Measurements from ENCODE around the gene FARP2. TPM values are rescaled to one million over a fixed set of nuclear protein-coding genes. Genes with fewer than 3 reads are reported as not detected.

The FARP2 gene
- total RNA-seq, 1 experiment from 2014 or later: 89.1 TPM

DNA sequence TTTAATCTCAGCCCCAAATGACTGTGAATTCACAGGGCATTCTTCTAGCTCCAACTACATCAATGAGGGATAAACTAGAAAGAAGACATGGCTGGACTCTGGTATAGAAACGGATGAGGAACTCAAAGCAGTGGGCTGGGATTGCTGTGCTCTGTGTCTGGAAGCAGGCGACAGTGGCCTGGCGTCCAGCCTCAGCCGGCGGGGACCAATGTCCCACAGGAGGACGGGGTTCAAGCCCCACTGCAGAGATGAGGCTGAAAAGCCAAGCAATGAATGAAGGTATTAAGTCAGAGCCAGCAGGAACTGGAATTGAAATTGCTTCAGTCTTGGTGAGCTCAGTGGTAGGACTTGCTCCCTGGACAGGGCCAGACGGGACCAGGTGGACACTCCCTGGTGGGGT lies 178.2 kb downstream of the FARP2 start:
- DNase-seq: no peak
- intact Hi-C loops (cut with micrococcal nuclease; ENCODE audit: unreplicated experiment): no loop called here
- POLR2A ChIA-PET (ENCODE audit: unreplicated experiment): no interaction called here
- H3K4me2 ChIP-seq: no peak overlapping the region
- H3K9me2 ChIP-seq (ENCODE audit: insufficient read depth): no peaks in the 10 kb centered on the region
- TF ChIP-seq, protein P1, sequence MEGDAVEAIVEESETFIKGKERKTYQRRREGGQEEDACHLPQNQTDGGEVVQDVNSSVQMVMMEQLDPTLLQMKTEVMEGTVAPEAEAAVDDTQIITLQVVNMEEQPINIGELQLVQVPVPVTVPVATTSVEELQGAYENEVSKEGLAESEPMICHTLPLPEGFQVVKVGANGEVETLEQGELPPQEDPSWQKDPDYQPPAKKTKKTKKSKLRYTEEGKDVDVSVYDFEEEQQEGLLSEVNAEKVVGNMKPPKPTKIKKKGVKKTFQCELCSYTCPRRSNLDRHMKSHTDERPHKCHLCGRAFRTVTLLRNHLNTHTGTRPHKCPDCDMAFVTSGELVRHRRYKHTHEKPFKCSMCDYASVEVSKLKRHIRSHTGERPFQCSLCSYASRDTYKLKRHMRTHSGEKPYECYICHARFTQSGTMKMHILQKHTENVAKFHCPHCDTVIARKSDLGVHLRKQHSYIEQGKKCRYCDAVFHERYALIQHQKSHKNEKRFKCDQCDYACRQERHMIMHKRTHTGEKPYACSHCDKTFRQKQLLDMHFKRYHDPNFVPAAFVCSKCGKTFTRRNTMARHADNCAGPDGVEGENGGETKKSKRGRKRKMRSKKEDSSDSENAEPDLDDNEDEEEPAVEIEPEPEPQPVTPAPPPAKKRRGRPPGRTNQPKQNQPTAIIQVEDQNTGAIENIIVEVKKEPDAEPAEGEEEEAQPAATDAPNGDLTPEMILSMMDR (conservative IDR thresholded peaks at IDR 0.05): no peak
- no peak for TF ChIP-seq EZH2 (IDR thresholded peaks at IDR 0.05; ENCODE audit: low read depth)
- CTCF ChIA-PET: no interaction called here
- no peak overlapping the region for H3K27ac ChIP-seq
- no peaks in the 10 kb centered on the region for H4K20me1 ChIP-seq (ENCODE audit: insufficient read depth)
- H3K36me3 ChIP-seq (ENCODE audit: low read depth): no peaks in the 10 kb centered on the region
- H3F3A ChIP-seq (ENCODE audit: insufficient read depth, low read depth): no peaks in the 10 kb centered on the region
- no peaks in the 10 kb centered on the region for H3K9me3 ChIP-seq (ENCODE audit: insufficient read depth, low read depth)
- H3K4me1 ChIP-seq (replicated peaks; ENCODE audit: insufficient read depth): no peaks in the 10 kb centered on the region
- H2AFZ ChIP-seq: no peak overlapping the region
- no peak overlapping the region for H3K4me3 ChIP-seq
- BruUV-seq (replicated peaks): no TSS peak
- no peaks in the 10 kb centered on the region for H3K79me2 ChIP-seq (ENCODE audit: low read depth)
- H3K27me3 ChIP-seq (ENCODE audit: insufficient read depth, low read depth): peaks cover 28% of the 10 kb centered on the region

DNA sequence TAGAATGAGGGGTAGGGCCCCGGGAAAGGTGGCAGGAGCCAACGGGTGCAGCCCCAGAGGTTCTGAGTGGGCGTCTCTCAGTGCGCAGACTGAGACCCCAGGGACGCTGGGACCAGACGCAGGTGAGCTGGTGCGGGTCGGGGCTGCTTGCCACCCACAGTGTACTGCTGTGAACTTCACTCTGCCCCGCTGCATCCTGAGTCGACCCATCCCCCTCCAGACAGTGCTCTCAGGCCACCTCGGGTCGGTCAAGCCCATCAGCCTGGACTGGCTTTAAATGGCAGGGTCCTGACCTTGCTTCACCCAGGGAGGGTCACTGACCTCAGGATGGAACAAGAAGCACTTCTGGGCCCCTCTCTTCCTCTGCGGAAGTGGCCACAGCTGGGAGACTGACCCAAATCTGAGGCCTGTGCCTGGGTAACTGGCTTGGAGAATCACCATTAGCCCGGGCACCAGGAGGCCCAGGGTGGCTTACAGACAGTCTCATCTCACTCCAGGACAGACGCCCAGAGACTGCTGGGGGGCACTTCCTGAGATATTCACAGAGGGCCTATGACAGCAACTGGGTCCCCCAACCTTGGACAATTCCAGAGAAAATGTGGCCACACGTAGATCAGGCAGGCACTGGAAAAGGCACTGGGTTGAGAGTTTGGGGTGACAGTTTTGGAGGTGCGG lies 178.8 kb downstream of the FARP2 start:
- Histone ChIP-seq H3K27ac (no peak overlapping the region), H3F3A (ENCODE audit: insufficient read depth, low read depth) (no peaks in the 10 kb centered on the region), H3K4me2 (no peak overlapping the region), H3K79me2 (ENCODE audit: low read depth) (no peaks in the 10 kb centered on the region), H3K4me1 (replicated peaks; ENCODE audit: insufficient read depth) (no peaks in the 10 kb centered on the region), H3K9me2 (ENCODE audit: insufficient read depth) (no peaks in the 10 kb centered on the region), H2AFZ (no peak overlapping the region), H3K9me3 (ENCODE audit: insufficient read depth, low read depth) (no peaks in the 10 kb centered on the region), H3K27me3 (ENCODE audit: insufficient read depth, low read depth) (peaks cover 24% of the 10 kb centered on the region), H3K4me3 (no peak overlapping the region), H3K36me3 (ENCODE audit: low read depth) (no peaks in the 10 kb centered on the region), H4K20me1 (ENCODE audit: insufficient read depth) (no peaks in the 10 kb centered on the region)
- BruUV-seq (replicated peaks): no TSS peak
- TF ChIP-seq, protein P1 (conservative IDR thresholded peaks at IDR 0.05): no peak
- no peak for TF ChIP-seq EZH2 (IDR thresholded peaks at IDR 0.05; ENCODE audit: low read depth)
- intact Hi-C loops (cut with micrococcal nuclease; ENCODE audit: unreplicated experiment): no loop called here
- no peak for DNase-seq
- ChIA-PET CTCF (no interaction called here), POLR2A (ENCODE audit: unreplicated experiment) (no interaction called here)

DNA sequence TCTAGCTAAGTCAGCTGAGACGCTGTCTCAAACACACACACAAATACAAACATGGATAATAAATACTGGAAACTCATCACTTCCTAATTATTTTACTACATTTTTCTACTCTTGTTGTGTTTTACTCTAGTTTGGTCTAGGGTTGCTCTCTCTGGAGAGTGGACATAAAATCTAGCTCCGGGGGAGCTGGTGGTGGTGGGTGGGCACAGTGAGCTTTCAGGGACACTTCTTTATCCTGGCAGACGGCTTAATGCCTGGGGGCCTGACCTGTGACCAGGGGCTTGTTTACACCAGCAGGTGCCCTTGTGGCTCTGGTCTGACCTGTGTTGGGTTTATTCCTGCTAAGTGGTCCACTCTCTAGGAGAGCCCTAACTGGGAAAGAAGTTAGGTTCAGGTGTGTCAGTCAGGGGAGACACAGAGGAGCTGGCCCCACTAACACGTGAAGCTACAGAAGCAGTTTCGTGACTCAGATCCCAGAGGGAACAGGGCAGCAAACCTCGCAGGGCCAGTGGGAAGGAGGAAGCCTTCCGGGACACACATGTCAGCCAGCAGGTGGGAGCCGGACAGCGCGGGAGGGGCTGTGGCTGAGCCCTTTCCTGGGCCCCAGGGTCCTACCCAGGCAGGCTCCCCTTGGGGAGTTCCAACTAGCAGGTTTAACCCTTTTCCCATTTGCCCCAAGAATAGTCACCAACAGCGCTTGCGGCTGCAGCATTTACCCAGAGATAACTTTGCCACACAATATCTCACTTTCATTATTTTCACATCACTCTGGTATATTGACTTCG lies 180.0 kb downstream of the FARP2 start:
- no peaks in the 10 kb centered on the region; the same call in 1 of the 2 replicates for H3K4me1 ChIP-seq (replicated peaks; ENCODE audit: insufficient read depth)
- H3K9me2 ChIP-seq (ENCODE audit: insufficient read depth): no peaks in the 10 kb centered on the region
- DNase-seq: no peak
- BruUV-seq (replicated peaks): no TSS peak
- intact Hi-C loops (cut with micrococcal nuclease; ENCODE audit: unreplicated experiment): no loop called here
- H3K4me2 ChIP-seq: no peak overlapping the region
- no peaks in the 10 kb centered on the region for H3K9me3 ChIP-seq (ENCODE audit: insufficient read depth, low read depth)
- H4K20me1 ChIP-seq (ENCODE audit: insufficient read depth): no peaks in the 10 kb centered on the region
- H3K4me3 ChIP-seq: no peak overlapping the region
- ChIA-PET CTCF (interaction anchor here (0.6 to 0.7 kb wide), 2 partner anchors 33 to 44 kb away, joined by 4 to 7 read pairs; no protein-coding TSS in a partner anchor), POLR2A (ENCODE audit: unreplicated experiment) (no interaction called here)
- no peak for TF ChIP-seq EZH2 (IDR thresholded peaks at IDR 0.05; ENCODE audit: low read depth)
- TF ChIP-seq, protein P1 (conservative IDR thresholded peaks at IDR 0.05): no peak
- no peak overlapping the region for H3K27ac ChIP-seq
- H3F3A ChIP-seq (ENCODE audit: insufficient read depth, low read depth): 0 out of 2 replicates have a peak, but pooled peaks cover 5% of the 10 kb centered on the region
- H3K27me3 ChIP-seq (ENCODE audit: insufficient read depth, low read depth): peaks cover 13% of the 10 kb centered on the region
- H3K36me3 ChIP-seq (ENCODE audit: low read depth): no peaks in the 10 kb centered on the region
- no peak overlapping the region for H2AFZ ChIP-seq
- H3K79me2 ChIP-seq (ENCODE audit: low read depth): no peaks in the 10 kb centered on the region

All from PC-9 (cell line).